ENCODE data around the gene SAP130.

Gene SAP130

DNA sequence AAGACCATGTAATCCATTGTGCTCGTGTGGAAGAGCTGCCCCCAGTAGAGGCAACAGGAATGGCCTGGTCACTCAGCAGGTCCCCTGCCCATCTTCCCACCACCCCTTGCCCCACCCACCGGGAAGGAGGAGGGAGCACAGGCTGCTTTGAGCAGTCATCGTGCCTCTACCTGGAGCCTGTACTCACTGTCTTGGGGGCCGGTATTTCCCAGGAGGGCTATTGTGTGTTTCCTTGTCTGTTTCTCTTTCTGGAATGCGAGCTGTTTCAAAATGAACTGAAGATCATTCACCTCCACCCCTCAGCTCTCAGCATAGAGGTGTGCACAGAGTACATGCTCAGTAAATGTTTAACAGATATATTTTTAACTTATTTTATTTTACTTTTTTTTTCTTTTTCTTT is 134.4 kb downstream of the SAP130 start:
- DNase-seq (ENCODE audit: low spot score): peak; percentile 32

GRCh38 chr2:127893033-127893432 is 134.8 kb downstream of the SAP130 start:
- no peak for DNase-seq (ENCODE audit: low spot score)

DNA sequence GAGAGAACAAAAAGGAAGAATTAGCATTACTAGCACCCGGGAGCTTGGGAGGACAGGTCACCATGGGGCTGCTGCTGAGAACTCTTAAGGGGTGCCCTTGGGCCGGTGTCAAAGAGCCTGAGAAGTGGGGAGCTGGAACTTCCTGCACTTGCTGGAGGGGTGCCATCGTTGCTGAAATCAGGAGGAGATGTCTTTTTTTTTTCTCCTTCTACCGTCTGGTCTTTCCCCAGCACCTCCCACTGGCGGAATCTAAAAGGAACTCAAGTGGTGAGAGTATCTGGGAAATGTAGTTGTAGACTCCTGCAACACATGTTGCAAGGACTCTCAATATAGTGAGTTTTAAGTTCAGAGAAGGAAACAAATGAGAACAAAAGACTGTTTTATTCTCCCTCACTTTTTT is 136.0 kb downstream of the SAP130 start:
- no peak for DNase-seq (ENCODE audit: low spot score)
